HuH-7 (cell line): ENCODE results near the gene LZTS2.

ENCODE experiments used
- DNase-seq: peaks from one replicate; pipeline ENCODE4 v3.0.0; 2011; ENCODE audit warnings: low spot score

The LZTS2 gene

DNA sequence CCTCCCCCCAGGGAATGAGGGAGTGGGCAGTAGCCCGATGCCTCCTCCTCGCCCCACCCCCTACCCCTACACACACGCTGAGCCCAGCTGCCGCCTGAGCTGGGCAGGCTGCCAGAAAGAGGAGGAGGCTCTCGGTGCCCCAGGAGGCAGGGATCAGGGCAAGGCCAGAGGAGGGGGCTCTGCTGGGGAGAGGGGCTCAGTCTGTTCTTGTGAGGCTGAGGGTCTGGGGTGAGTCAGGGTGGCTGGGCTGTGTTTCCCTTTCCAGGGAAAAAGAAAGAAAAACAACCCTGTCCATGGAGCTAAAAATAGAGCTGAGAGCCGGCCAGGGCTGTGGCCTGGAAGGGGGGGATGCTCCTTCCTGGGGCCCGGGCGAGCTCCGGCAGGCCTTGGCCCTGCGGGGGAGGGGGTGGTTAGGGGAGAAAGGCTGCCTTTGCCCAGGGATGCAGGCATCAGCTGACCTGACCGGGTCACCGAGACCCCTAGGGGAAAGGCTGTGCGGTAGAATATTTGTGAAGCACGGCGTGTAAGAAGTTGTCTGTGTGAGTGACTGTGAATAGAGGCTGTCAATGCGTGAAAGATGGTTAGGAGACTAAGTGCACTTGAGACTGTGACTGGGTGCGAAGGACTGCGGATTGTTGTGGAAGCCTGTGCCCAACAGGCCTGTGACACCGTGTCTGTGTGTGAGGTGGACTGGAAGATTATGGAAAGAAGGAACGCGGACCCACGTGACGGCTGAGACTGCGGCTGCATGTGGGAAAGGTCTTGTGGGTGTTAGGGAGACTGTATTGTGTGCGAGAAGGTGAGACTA is 1.2 kb upstream of the LZTS2 start:
- peak; percentile 91 for DNase-seq

DNA sequence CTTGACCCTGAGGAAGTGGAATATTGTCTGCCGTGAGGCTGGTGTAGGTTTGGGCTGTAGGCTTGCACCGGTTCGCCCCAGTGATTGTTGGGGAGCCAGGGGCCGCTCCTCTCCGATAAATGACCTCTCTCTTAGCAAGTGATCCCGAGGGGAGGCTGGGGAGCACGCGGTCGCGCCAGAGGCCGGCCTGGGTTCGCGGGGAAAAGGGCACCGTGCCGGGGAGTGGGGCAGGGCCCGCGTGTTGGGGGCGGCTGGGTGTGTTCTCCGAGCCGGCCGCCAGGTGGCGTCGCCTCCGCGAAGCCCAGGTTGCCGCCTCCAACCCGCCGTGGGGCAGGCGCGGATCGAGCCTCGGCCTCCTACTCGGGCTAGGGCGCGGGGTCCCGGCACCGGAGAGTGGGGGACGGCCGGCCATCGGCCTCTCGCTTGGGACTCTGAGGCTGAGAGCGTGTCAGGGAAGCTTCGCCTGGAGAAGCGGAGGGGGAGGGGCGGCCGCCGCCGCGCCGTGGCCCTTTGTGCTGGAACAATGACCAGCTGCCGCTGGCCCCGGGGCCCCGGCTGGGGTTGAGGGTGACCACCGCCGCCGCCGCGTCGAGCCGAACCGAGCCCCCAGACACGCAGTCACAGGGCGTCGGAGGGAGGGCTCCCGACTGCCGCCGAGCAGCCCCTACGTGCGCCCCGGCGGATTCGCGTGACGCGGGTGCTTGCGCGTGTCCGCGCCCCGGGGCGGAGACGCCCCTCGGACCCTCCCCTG is 442 bp upstream of the LZTS2 start:
- DNase-seq: peak; percentile 88

DNA sequence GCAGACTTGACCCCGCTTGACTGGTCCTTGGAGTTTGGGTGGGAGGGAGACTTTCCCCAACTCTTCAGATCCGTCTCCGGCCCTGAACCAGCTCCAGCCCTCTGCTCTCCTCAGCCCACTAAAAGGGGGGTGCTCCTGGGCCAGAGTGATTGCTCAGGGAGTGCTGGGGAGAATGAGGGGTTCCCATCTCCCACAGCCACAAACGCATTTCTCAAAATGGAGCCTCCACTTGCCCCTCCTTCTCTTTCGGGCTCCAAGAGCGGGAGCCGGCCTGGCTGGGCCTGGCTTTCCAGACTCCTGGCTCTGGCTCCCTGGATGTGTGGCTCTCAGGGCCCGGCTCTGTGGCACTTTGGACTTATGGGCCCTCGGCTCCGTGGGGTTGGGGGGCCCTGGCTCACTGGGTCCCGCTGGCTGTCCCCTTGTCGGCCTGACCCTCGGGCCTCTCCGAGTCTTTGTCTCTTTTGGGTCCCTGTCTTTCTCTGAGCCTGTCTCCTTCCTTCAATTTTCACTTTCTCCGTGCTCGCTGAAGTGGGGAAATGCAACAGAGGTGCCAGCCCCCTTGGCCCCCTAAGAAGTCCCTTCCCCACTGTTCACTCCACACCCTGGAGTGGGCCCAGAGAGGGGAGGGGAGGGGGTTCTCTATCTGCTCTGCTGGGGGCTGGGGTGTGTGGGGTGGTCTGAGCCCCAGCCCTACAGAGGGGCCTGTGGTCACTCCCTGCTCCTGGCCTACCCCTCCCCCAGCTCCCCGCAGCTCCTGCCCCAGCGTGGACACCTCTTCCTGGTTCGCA is 713 bp downstream of the LZTS2 start:
- DNase-seq: no peak

DNA sequence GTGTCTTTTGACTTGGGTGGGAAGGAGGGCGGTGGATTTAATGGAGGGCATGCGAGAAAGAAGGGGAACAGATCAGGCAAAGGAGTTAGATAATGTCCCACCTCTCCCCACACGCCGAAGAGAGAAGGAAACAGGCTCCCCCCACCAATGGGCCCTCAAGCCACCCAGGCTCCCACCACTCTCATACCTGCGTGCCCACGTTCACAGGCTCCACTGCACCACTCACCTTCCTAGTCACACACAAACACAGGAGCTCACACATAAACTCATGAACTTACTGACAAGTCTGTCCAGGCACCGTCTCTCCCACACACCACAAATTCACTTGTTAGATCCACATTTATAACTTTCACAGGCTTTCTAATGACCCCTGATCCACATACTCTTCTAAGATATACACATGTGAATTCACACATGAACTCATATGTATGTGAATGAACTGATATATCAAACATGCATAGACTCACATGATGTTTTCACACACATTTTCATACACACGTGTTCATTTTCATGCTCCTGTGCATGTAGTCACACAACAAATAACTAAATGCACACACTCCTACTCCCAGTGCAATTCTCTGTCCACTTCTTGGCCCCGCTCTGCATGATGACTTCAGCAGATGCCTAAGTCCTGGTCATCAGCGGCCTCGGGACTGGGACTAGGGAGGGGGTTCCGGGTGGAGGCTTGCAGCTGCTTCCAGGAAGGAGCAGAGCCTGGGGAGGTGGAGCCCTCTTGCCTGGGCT is 1.5 kb downstream of the LZTS2 start:
- no peak for DNase-seq

DNA sequence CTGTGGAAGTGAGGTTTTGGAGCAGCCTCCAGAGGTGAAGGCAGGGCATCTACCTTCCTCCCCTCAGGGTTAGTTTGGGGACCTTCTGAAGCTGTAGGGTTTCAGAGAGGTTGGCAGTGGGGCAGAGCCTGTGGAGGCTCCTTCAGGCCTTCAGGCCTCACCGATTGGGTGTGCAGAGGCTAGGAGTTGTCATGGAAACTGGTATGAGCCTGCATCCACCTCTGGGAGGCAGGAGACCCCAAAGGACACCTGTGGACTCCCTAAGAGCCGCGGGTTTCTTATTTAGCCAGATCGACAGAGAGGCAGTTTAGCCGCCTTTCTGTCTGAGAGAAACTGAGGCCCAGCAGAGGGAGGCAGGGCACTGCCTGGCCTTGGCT is 2.0 kb downstream of the LZTS2 start:
- no peak for DNase-seq

DNA sequence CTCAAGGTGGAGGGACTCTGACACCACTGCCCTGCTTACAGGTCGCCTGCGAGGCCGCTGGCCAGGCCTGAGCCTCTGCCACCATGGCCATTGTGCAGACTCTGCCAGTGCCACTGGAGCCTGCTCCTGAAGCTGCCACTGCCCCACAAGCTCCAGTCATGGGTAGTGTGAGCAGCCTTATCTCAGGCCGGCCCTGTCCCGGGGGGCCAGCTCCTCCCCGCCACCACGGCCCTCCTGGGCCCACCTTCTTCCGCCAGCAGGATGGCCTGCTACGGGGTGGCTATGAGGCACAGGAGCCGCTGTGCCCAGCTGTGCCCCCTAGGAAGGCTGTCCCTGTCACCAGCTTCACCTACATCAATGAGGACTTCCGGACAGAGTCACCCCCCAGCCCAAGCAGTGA is 2.8 kb downstream of the LZTS2 start:
- DNase-seq: no peak

DNA sequence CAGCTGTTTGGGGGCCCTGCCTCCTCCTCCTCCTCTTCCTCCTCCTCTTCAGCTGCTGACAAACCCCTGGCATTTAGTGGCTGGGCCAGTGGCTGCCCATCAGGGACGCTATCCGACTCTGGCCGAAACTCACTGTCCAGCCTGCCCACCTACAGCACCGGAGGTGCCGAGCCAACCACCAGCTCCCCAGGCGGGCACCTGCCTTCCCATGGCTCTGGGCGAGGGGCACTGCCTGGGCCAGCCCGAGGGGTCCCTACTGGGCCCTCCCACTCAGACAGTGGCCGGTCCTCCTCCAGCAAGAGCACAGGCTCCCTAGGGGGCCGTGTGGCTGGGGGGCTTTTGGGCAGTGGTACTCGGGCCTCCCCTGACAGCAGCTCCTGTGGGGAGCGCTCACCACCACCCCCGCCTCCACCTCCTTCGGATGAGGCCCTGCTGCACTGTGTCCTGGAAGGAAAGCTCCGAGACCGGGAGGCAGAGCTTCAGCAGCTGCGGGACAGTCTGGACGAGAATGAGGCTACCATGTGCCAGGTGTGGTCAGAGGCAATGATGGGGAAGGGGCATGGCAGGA is 4.1 kb downstream of the LZTS2 start:
- no peak for DNase-seq

DNA sequence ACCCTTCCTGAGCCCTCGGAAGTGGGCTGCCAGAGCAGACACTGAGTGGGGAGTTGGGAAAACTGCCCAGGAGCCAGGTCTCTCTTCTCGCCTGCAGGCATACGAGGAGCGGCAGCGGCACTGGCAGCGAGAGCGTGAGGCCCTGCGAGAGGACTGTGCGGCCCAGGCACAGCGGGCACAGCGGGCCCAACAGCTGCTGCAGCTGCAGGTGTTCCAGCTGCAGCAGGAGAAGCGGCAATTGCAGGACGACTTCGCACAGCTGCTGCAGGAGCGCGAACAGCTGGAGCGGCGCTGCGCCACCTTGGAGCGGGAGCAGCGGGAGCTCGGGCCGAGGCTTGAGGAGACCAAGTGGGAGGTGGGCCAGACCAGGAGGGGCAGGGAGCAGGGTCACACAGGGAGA is 5.8 kb downstream of the LZTS2 start:
- DNase-seq: no peak

DNA sequence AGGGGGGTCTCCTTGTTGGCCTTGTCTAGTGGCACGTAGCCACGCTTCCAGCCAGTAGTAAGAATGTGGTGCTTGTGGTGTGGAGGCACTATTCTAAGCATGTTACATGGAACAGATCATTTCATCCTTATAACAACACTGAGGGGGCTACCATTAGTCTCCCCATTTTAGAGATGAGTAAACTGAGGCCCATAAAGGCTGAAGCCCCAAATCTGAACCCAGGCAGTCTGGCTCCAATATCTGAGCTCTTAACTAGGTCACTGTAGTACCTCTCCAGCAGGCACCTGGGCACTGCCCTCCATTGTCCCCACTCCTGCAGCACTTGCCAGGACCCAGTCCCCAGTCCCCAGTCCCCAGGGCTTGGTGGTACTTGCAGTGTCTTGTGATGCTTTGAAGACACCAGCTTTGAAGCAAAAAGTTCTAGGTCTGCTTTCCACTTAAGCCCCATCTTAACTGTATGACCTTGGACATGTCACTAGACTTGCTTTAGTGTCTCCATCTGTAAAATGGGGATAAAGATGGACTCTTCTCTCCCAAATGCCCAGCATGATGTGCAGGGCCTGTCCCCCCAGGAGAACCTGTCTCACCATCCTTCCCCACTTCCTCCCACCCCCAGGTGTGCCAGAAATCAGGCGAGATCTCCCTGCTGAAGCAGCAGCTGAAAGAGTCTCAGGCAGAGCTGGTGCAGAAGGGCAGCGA is 6.4 kb downstream of the LZTS2 start:
- DNase-seq: no peak

DNA sequence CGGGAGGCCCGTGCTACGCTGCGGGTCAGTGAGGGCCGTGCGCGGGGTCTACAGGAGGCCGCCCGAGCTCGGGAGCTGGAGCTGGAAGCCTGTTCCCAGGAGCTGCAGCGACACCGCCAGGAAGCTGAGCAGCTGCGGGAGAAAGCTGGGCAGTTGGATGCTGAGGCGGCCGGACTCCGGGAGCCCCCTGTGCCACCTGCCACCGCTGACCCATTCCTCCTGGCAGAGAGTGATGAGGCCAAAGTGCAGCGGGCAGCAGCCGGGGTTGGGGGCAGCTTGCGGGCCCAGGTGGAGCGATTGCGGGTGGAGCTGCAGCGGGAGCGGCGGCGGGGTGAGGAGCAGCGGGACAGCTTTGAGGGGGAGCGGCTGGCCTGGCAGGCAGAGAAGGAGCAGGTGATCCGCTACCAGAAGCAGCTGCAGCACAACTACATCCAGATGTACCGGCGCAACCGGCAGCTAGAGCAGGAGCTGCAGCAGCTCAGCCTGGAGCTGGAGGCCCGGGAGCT is 7.0 kb downstream of the LZTS2 start:
- DNase-seq: no peak

DNA sequence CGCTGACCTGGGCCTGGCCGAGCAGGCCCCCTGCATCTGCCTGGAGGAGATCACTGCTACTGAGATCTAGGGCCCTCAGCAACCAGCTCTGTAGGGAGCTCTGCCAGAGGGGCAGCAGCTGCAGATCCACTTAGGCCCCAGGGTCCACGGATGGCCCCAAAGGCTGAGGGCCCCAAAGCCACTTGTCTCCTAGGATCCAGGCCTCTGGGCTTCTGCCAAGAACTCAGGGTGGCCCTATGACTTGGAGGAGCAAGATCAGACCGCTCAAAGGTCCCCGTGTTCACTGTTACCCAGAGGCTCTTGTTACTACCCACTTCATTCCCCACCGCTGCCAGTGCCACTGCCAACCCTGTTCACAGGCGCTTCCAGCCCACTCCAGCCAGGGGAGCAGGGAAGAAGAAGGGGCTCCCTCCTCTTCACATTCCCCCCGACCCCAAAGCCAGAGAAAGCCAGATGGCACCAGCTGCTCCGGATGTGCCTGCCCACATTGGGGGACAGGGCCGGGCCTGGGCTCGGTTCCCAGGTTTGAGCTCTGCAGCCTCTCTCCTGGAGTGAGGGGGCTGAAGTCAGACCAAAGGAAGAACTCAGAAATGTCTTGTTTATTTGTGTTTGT is 7.6 kb downstream of the LZTS2 start:
- DNase-seq: no peak

DNA sequence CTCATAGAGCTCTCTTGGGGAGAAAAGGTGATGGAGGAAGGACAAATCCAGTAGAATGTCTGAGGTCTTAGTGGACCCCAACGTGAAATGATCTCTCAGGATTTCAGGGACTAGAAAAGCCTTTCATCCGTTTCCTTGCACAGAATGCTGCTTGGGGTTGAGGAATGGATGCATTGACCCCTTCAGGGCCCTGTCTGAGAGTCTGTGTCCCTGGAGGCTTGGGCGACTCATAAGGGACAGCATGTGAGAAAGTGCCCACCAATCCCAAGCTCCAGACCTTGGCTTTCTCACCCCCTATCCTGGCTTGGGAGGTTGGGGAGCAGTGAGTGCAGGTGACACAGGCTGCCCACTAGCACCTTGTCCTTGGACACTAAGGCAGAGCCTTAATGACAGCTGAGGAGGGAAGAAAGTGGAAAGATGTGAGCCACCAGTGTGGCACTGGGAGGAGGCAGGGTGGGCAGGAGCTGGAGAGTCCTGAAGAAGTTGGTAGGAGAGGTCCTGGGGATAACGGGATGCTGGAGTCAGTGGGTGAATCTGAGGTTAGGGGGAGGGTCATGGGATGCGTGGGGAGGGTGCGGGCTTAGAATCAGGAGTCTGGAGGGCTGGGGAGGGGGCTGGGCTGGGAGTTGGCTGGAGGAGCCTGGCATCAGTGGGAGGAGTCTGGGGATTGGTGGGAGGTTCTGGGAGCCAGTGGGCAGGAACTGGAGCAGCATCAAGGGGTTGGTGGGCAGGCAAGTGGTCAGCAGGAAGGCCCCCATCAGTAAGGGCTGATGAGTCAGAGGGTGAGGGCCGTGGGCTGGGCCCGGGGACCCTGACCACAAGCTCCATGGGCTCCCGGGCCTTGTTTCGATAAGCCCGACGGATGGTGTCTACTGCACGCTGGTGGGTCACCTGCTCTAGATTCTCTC is 8.6 kb downstream of the LZTS2 start:
- no peak for DNase-seq

DNA sequence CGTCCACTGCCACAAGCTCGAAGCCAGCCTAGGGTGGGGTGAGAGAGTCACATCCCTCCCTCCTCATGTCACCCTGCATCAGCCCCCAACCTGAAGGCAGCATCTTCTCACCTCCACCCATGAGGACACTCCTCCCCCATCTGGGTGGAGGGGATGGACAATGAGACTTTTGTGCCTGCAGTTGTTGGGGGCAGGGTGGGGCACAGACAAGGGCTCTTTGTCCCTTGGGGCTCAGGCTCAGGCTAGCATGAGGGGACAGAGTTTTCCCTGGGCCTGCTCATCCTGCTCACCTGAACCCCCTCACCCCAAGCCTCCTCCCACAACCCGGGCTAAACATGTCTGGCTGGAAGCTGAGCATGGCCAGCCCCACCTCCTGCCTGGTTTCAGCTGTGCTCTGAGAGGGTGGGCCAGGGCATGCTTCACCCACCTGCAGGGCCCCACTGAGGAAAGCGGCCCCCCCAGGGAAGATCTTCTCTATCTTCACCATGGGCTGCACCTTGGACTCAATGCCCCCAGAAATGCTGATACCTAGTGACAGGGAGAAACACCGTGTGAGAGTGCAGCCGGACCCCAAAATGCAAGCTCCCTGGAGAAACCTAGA is 9.3 kb downstream of the LZTS2 start:
- no peak for DNase-seq

DNA sequence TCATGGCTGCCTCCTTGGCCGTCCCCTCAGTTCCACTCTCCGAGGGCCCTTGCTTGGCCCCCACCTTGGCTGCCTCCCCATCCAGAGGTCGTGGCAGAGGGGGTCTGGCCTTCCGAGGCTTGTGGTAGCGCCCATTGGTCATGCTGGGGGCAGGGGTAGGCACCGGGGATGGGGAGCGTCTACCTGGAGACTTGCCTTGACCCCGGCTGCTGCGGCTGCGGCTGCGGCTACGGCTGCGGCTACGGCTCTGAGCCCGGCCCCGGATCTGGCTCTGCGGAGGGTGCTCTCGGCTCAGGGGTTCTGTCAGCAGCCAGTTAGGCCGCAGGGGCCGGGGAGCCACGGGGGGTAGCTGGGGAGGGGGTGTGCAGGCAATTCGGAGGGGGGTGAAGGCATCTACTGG is 10.7 kb downstream of the LZTS2 start:
- no peak for DNase-seq

DNA sequence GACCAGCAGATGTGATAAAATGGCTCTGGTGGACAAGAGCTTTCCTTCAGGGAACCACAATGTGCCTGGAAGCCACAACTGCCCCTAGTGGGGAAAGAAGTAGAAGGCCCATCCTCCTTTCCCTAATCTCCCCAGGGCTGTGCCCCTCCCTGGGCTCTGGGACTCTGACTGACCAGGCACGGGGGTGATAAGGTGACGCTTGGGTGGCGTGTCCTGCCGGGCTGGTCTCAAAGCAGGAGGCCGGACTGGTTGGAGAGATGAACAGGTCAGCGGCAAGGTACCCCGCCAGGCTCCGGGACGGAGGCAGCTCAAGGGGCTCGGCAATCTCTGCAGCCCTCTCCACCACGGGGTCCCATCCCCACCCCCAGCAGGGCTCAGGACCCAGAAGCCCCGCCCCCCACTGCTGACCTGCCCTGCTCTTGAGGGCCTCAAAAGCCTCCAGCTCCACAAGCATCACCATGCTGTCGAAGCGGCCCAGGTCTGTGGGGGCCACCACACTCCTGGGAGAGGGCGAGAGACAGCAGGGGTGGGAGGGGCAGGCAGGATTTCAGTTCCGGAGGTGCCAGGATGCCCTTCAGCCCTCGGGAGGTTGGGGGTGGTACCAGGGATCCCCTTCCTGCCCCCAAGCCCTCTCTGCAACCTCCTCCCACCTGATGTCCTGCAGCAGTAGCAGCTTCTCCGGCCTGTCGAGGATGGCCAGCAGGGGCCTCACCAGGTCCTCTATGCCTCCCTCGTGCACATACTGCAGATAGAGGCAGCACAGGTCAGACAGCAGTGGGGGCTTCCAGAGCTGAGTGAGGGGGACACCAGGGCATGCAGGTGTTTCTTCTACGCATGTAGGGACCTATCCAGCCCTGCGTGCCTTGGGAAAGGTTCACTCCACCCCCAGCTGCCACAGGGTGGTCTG is 12.2 kb downstream of the LZTS2 start:
- DNase-seq: peak; percentile 79

DNA sequence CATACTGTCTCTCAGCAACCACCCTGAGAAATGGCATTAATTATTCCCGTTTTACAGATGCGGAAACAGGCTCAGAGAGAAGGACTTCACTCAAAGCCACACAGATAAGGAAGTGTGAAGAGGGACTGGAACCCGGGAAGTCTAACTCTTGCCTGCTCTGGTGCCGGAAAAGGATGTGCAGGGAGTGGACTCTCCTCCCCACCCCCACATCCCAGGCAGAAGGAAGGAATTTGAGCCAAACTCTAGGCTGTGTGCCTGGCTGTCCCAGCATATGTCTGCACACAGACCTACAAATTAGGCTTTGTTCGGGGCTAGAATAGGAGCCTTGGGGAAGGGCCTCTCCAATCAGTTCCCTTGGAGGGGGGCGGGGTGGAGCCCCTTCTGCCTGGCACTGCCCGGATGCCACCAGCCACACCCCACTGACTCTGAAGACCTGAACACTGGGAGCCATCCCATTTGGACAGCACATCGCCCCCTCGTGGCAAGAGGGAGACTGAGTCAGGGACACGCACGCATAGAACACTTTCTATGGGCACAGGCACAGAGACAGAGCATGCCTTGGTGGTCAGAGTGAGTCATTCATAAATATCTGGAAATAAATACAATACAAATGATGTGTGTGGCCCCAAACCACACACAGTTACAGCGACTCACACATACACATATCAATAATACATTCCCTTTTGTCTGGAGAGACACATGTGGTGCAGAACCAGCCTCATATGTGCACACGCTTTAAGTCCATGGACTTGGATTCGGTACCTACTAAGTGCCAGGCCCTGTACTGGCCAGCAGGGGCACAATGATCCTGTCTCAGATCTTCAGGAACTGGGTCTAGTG is 13.1 kb downstream of the LZTS2 start:
- DNase-seq: peak; percentile 76

DNA sequence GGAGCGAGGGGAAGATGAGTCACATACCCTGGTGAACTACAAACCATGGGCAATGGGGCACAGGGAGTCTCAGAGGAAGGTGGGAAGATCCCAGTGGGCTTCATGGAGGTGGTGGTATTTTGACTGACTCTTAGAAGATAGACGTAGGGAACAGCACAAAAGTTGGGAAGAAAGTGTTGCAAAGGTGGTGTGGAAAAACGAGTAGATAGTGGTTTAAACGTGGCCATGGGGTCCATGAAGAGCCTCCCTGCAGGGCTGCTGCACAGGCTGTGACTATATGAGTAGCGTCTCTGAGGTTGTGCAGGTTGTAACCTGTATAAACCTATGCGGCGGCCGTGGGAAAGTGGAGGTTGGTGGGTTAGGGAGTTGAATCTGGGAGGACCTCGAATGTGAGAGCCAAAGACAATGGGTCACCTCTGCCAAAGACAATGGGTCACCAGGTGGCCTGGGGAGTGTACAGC is 13.8 kb downstream of the LZTS2 start:
- no peak for DNase-seq
